IPS-18c (cell line): ENCODE measurements around the gene CEACAM3.
"Not testable (repeated sequence)": the region's sequence is repeated elsewhere in the genome, so short reads cannot be mapped to it uniquely, and the experiment has no call there.

Experiments
- H3K4me3 ChIP-seq: 2 replicates; pipeline ENCODE4 v1.7.0; 2013; ENCODE audit warnings: low read depth, mild to moderate bottlenecking, low read length, moderate library complexity; ENCODE audit not compliant: insufficient read depth
- H3K9me3 ChIP-seq: one replicate; pipeline ENCODE4 v1.6.1; 2013; ENCODE audit warnings: mild to moderate bottlenecking, low read length, moderate library complexity; ENCODE audit not compliant: control insufficient read depth, insufficient read depth

CEACAM3 gene

DNA sequence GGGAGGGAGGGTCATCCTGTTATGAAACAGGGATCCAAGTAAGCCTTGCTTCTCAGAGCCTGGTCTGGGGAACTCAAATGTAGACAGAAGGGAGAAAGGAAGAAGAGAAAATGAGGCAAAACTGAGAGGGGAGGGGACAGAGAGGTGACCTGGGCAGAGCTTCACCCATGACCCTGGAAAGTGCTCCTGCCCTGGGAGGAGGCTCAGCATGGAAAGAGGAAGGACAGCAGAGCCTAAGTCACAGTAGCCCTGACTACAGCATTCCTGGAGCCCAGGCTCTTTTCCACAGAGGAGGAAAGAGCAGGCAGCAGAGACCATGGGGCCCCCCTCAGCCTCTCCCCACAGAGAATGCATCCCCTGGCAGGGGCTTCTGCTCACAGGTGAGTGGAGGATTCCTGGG is at the start of gene CEACAM3:
Gene CEACAM3, plus strand, starts transcription at position 226 of the 400 bp plus-strand sequence. Its CDS starts 91 bp downstream, at position 317.
- Histone ChIP-seq H3K4me3 (no peak within 1 kb of the TSS), H3K9me3 (peaks cover under 1% of the 10 kb centered on the region)

DNA sequence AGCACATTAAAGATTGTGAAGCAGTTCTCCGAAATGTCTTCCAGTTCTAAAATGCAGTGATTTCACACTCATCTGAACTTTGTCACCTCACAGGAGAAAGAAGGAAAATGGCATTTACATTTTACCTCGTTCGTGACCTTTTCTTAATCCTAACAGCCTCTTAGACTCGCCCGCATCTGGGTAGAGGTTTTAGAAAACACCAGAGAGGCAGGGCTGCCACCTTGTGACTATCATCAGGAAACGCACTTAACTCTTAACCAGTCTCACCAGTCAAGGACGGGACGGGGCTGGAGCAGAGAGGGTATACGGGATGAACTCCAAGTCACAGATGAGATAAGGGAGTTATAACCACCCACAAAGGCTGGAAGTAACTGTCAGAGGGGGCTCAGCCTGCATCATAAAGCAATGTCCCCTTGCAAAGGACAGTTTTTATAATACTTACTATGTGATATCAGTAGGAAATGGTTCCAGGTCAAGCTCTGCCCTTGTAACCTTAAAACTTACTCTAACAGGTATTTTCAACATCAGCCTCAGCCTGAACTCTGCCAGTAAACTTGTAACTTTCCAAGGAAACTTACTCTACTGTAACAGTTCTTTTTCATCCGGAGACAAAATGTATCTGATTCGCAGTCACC is 49.7 kb upstream of the CEACAM3 start:
- no peak overlapping the region for H3K4me3 ChIP-seq
- no peaks in the 10 kb centered on the region for H3K9me3 ChIP-seq

DNA sequence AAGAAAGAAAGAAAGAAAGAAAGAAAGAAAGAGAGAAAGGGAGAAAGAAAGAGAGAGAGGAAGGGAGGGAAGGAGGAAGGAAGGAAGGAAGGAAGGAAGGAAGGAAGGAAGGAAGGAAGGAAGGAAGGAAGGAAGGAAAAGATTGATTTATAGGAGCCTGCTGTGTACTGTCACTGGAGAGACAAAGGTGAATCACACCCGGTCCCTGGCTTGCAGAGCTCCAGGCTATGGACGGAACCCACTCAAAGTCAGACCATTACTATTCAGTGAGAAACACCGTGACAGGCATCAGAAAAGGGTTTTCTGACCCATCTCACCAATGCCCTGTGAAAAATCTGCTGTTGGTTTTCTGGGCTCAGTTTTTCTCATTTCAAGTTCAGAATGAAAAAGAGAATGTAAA is 48.4 kb upstream of the CEACAM3 start:
- Histone ChIP-seq H3K9me3 (no peaks in the 10 kb centered on the region), H3K4me3 (no peak overlapping the region)

DNA sequence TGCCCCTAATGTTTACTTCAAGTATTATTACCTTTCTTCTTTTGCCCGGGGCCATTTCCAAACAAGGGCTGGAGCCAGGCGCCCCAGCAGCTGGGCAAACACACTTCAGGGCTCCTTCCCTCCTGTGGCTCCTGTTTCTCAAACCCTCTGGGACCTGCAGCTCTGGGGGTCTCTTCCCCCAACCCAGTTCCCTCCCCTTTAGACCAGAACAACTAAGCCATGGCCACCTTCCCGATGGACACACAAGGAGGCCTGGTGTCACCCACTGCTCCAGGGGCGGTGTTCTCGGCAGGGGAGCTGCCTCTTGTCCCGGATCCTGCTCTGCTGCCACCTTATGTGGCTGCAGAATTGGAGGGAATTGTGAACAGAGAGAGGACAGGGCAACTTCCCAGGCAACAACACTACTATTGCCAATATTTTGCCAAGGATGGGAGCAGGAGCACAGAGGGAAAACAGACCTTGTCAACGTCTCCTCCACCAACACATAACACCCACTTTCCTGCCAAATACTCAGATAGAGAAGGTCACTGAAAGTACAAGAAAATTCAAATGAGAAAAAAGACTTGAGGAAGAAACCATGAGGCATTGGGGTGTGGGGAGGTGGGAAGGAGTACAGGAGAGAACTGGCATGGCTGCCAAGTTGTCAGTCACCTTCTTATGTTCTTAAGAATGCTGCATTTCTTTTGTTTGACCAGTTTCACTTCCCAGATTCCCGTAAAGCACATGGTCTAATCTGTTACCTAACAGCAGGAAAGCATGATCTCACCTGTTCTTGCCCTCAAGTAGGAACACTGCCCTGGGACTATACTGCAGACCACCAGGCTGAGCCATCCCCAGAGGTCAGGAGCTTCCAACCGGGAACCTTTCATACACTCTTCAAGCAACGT is 45.9 kb upstream of the CEACAM3 start:
- not testable (repeated sequence) for H3K9me3 ChIP-seq, H3K4me3 ChIP-seq

DNA sequence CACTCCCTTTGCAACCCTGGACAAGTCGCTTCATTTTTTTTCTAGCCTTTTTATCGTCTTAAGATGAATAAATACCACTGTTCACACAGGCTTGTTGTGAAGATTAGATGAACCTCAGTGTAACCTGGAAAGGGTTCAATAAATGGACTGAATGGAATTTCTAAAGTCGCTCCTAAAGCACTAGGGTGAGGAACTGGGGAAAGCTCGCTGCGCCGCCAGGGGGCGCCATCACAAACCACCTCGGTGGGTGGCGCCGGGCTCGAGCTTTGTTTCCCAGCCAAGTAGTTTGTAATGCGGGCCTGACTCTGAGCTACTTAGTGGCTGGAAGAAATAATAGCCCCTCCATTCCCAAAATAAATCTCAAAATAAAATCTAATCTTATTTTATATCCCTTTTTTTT is 43.2 kb upstream of the CEACAM3 start:
- Histone ChIP-seq H3K4me3 (no peak overlapping the region), H3K9me3 (no peaks in the 10 kb centered on the region)

DNA sequence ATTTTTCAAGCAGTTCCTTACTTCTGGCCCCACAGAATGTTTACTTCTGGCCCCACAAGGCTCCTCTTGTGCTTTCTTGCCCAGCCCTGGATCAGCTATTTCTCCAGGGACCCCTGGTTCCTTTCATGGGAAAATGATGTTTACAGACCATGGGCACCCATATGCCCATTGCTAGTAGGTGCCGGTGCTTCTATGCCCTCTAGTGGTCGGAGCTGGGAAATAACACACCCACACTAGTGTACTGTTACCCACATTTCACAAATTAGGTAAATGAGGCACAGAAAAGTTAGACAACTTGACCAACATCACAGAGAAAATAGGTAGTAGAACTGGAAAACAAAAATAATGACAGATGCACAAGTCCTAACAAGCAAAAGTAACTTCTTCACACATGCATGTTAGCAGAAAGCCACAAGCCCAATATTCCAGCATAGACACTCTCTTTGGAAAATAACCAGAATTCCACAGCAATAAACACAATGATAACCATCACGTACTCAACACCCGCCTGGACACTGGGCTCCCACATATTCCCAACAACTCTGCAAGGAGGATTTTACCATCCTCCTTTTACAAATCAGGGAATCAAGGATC is 42.4 kb upstream of the CEACAM3 start:
- H3K9me3 ChIP-seq = no peaks in the 10 kb centered on the region
- no peak overlapping the region for H3K4me3 ChIP-seq

DNA sequence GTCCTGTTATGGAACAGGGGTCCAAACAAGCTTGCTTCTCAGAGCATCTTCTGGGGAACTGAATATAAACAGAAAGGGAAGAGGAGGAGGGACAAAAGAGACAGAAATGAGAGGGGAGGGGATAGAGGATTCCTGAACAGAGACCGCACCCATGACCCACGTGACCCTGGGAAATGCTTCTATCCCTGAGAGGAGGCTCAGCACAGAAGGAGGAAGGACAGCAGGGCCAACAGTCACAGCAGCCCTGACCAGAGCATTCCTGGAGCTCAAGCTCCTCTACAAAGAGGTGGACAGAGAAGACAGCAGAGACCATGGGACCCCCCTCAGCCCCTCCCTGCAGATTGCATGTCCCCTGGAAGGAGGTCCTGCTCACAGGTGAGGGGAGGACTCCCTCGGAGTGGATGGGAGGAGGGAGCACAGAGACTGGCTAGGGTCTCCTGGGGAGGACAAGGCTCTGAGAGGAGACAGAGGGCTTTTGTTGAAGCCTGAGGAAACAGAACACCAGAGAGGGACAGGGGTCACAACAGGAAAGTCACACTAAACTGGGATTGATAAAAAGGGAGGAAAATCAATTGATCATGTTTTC is 41.0 kb upstream of the CEACAM3 start, which contains the start of gene CEACAM6:
Gene CEACAM6, plus strand, starts transcription at position 203 of the 586 bp plus-strand sequence. Its CDS starts 109 bp downstream, at position 312.
- Histone ChIP-seq H3K9me3 (no peaks in the 10 kb centered on the region), H3K4me3 (no peak within 1 kb of the TSS)

DNA sequence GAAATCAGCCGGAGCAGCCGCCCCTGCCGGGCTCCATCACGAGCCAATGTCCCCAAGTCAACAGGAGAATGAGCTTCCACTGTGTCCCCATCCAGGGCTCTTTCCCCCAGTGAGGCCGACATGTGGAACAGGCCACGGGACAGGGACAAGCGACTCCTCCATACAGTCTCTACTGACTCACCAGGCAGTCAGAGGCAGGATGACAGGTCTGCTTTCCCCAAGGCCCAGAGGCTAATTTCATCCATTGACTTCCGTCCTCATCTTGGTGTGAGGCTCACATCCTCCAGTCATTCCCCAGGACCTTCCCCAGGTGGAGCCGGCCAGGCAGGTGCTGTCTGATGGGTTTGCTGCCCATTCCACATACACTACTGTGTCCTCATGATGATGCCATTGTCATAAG is 37.5 kb upstream of the CEACAM3 start:
- Histone ChIP-seq H3K9me3 (no peaks in the 10 kb centered on the region), H3K4me3 (no peak overlapping the region)

DNA sequence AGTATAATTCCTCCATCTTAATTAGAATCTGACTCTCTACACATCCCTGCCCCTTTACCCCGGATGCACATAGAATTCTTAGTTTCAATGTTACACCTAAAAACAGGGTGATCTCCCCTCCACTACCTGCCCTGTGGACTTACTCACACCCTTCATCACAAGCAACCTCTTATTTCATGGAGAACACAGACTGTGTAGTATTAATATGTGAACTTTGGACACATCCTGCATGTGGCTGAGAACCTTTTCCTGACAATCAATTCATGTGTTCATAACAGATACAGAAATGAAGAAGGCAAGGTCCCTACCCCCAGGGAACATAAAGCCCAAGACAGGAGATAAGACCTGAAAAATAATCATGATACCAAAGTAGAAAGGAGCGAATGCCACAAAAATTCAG is 29.3 kb upstream of the CEACAM3 start:
- H3K9me3 ChIP-seq = peaks cover 2% of the 10 kb centered on the region
- H3K4me3 ChIP-seq = no peak overlapping the region

DNA sequence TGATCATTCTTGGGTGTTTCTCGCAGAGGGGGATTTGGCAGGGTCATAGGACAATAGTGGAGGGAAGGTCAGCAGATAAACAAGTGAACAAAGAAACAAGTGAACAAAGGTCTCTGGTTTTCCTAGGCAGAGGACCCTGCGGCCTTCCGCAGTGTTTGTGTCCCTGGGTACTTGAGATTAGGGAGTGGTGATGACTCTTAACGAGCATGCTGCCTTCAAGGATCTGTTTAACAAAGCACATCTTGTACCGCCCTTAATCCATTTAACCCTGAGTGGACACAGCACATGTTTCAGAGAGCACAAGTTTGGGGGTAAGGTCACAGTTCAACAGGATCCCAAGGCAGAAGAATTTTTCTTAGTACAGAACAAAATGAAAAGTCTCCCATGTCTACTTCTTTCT is 28.3 kb upstream of the CEACAM3 start:
- not testable (repeated sequence) for H3K9me3 ChIP-seq, H3K4me3 ChIP-seq

DNA sequence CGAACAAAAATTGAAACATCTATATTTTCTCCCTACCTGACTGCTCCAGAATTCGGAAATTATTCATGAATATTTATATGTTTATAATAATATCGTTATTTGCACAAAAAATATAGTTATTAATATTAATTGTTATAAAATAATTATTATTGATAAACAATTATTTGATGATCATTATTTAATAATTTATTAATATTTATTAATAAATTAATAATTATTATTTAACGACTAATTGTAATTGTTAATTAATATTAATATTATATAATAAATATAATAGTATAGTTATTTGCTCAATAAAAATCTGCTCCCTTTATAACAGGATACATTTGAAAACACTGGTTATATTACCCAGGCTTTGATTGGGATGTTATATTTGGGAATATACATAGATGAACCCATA is 26.8 kb upstream of the CEACAM3 start:
- no peak overlapping the region for H3K4me3 ChIP-seq
- peaks cover 2% of the 10 kb centered on the region for H3K9me3 ChIP-seq

DNA sequence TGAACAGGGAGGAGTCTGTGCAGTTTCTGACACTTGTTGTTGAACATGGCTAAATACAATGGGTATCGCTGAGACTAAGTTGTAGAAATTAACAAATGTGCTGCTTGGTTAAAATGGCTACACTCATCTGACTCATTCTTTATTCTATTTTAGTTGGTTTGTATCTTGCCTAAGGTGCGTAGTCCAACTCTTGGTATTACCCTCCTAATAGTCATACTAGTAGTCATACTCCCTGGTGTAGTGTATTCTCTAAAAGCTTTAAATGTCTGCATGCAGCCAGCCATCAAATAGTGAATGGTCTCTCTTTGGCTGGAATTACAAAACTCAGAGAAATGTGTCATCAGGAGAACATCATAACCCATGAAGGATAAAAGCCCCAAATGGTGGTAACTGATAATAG is 25.0 kb upstream of the CEACAM3 start:
- Histone ChIP-seq H3K4me3 (no peak overlapping the region), H3K9me3 (no peaks in the 10 kb centered on the region)

DNA sequence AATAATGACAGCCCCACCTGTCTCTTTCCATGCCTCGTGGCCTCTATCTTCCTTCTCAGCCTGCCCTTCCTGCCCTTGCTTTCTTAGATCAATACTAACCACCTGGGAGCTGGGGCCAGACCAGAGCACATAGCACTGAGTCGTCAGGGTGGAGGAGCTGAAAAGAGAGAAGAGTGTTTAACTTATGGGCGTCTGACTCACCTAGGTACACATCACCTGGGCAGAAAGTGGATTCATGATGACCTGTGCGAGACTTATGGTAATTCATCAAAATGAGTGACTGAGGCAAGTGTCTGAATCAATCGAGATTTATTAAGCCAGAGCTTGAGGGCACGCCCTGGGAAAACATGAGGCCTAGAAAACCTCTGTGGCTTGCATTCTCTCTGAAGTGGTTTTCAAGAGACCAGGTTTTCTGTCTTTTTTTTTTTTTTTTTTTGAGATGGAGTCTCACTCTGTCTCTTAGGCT is 21.8 kb upstream of the CEACAM3 start:
- Histone ChIP-seq H3K9me3 (no peaks in the 10 kb centered on the region), H3K4me3 (no peak overlapping the region)

DNA sequence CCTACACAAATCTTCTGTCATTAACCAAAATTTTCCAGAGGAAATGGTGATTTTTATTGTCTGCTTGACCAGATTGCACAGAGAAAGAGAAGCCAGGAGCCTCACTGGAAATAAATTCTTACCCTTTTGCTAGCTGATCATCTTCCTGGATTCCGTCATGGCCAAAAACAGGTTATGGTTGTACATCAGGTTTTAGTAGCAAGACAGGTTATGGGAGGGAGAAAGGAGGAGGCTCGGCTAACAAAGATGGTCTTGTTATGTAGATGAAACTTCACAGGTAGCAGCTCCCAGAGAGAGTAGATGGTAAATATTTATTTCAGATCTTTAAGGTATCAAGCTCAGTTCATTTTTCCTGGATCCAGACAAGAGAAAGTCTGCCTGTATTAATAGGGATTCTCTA is 19.7 kb upstream of the CEACAM3 start:
- Histone ChIP-seq H3K9me3 (no peaks in the 10 kb centered on the region), H3K4me3 (no peak overlapping the region)

DNA sequence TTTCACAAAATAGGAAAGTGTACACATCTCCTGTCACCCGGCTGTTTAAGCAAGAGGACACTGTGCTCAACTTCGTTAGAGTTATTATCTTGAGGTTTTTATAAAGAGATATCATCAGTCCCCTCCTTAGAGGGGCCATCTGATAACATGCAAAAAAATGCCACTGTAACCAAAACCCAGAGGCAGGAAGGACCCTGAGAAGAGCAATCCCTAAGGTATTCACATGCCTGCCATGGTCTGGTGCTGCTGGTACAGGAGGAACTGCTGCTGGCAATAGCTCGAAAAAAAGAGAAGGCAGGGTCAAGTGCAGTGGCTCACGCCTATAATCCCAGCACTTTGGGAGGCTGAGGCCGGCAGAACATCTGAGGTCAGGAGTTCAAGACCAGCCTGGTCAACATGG is 12.8 kb upstream of the CEACAM3 start:
- Histone ChIP-seq H3K4me3 (no peak overlapping the region), H3K9me3 (no peaks in the 10 kb centered on the region)

DNA sequence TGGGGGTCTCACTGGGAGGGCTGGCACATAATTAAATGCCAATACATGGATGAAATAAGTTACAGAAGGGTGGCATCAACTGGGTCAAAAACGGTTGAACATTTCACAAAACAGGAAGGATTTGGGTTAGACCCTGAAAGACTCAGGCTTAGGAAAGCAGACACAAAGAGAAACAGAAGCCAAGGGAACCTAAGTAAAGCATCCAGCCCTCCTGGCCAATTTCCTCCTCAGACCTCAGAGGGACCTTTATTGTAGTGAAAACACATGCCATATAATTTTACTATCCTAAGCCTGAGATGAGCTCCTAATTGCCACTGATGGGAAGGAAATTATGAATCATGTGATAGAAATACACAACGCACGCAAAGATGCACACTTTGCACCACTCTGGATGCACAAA is 12.1 kb upstream of the CEACAM3 start:
- Histone ChIP-seq H3K9me3 (no peaks in the 10 kb centered on the region), H3K4me3 (no peak overlapping the region)

DNA sequence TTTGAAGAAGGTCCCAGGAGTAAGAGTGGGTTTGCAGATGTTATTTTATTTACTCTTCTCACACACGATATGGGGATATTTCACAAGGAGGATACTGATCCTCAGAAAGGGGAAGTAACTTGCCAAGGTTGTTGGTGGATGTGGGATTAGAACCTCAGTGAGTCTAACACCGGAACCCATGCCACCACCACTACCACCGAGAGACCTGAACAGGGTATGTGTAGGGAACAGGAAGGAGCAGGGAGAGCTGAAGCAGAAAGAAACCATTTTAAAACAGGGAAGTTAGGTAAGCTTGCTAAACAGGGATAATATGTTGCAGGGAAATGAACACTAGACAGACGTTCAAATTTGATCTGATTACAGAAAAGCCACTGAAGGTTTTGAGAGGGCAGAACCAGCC is 11.6 kb upstream of the CEACAM3 start:
- H3K4me3 ChIP-seq = no peak overlapping the region
- H3K9me3 ChIP-seq = no peaks in the 10 kb centered on the region

DNA sequence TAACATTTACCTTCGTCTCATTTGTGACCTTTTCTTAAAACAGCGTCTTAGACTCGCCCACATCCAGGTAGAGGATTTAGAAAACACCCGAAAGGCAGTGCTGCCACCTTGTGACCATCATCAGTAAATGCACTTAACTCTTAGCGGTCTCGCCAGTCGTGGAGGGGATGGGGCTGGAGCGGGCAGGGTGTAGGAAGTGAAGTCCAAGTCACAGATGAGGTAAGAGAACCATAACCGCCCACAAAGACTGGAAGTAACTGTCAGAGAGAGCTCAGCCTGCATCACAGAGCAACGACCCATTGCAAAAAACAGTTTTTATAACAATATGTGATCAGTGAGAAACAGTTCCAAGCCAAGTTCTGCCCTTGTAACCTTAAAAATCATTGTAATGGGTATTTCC is 10.7 kb upstream of the CEACAM3 start:
- H3K9me3 ChIP-seq = no peaks in the 10 kb centered on the region
- no peak overlapping the region for H3K4me3 ChIP-seq
